OCI-LY3 (cell line): ENCODE results near the gene TMPRSS2.

Experiments used
- CTCF ChIP-seq: fragments of 200-600, 300-600 bp; sonication (generic); IDR thresholded peaks from 2 replicates; pipeline ENCODE4 v1.5.1; 2014; ENCODE audit warnings: antibody characterized with exemption, low read length, low read depth
- EZH2phosphoT487 ChIP-seq: fragments of 200-600 bp; shearing (Covaris generic); IDR thresholded peaks from 2 replicates; pipeline ENCODE4 v1.6.1; 2018; ENCODE audit warnings: antibody characterized with exemption, mixed run types, low read depth

GRCh38 chr21:41446586-41446985, 61.4 kb downstream of the TMPRSS2 start:
- TF ChIP-seq CTCF (no peak), EZH2phosphoT487 (no peak)
